Hematopoietic multipotent progenitor cell treated with erythropoietin and hydrocortisone succinate and interleukin-3 and kit ligand, for 17 days (in vitro differentiated cells): ENCODE measurements around the gene B3GNT5.

ENCODE experiments used
- DNase-seq: peaks from one replicate; pipeline ENCODE4 v3.0.0-alpha.2; 2015; ENCODE audit warnings: low spot score

B3GNT5 gene

GRCh38 chr3:183265834-183266417 is 12.9 kb downstream of the B3GNT5 start:
- DNase-seq: no peak

- no peak for DNase-seq
These were observed 13.4 kb downstream of the B3GNT5 start for GRCh38 chr3:183266454-183266853.

- DNase-seq: no peak
These were observed 14.1 kb downstream of the B3GNT5 start for GRCh38 chr3:183267140-183267539.

- DNase-seq: no peak
These were observed 15.3 kb downstream of the B3GNT5 start for GRCh38 chr3:183268366-183268765.

GRCh38 chr3:183269345-183269744 is 16.3 kb downstream of the B3GNT5 start:
- no peak for DNase-seq

- no peak for DNase-seq
These were observed 17.3 kb downstream of the B3GNT5 start for GRCh38 chr3:183270344-183270743.

- DNase-seq: no peak
These were observed 19.1 kb downstream of the B3GNT5 start for GRCh38 chr3:183272142-183272541.

- no peak for DNase-seq
These were observed 19.7 kb downstream of the B3GNT5 start for GRCh38 chr3:183272791-183273190.

- DNase-seq: no peak
These were observed 21.6 kb downstream of the B3GNT5 start for GRCh38 chr3:183274609-183275008.

- DNase-seq: no peak
These were observed 22.4 kb downstream of the B3GNT5 start for GRCh38 chr3:183275418-183275817.

GRCh38 chr3:183275937-183276336 is 22.9 kb downstream of the B3GNT5 start:
- no peak for DNase-seq

- no peak for DNase-seq
These were observed 24.2 kb downstream of the B3GNT5 start for GRCh38 chr3:183277260-183277659.

GRCh38 chr3:183278479-183279088 is 25.5 kb downstream of the B3GNT5 start:
- no peak for DNase-seq

GRCh38 chr3:183279371-183279770 is 26.3 kb downstream of the B3GNT5 start:
- DNase-seq: no peak

GRCh38 chr3:183281126-183281797 is 28.2 kb downstream of the B3GNT5 start:
- DNase-seq: no peak

- DNase-seq: no peak
These were observed 30.8 kb downstream of the B3GNT5 start for GRCh38 chr3:183283886-183284285.

GRCh38 chr3:183284570-183284969 is 31.5 kb downstream of the B3GNT5 start:
- no peak for DNase-seq

- DNase-seq: no peak
These were observed 32.3 kb downstream of the B3GNT5 start for GRCh38 chr3:183285318-183285717.

- peak; percentile 27 for DNase-seq
These were observed 32.9 kb downstream of the B3GNT5 start for GRCh38 chr3:183285828-183286457.

GRCh38 chr3:183287301-183287971 is 34.4 kb downstream of the B3GNT5 start:
- DNase-seq: no peak

GRCh38 chr3:183288117-183288516 is 35.1 kb downstream of the B3GNT5 start:
- no peak for DNase-seq

- no peak for DNase-seq
These were observed 37.2 kb downstream of the B3GNT5 start for GRCh38 chr3:183290216-183290615.
